BJ (cell line): ENCODE results near the gene SERGEF. TPM values are rescaled to one million over a fixed set of nuclear protein-coding genes. Genes with fewer than 3 reads are reported as not detected.

ENCODE experiments used
- CTCF ChIA-PET: fragments of 350-600 bp; formaldehyde crosslinking; extraction: SDS; loops from one replicate; lab custom pipeline; 2021; ENCODE audit warnings: antibody characterized with exemption, inconsistent platforms; lab: Yijun Ruan, JAX
- POLR2A ChIA-PET: fragments of 300-600 bp; sonication (Branson Sonifier 250); formaldehyde crosslinking; extraction: SDS; loops from one replicate; lab custom pipeline; 2021; ENCODE audit warnings: antibody characterized with exemption; lab: Charles Lee
- DNase-seq: peaks from one replicate; pipeline ENCODE4 v3.0.0-alpha.2; 2011; ENCODE audit warnings: low read depth
- H3K27me3 ChIP-seq: 2 replicates; pipeline ENCODE4 v1.6.0; 2011; ENCODE audit warnings: low read length; ENCODE audit not compliant: control insufficient read depth, insufficient read depth
- H3K36me3 ChIP-seq: 2 replicates; pipeline ENCODE4 v1.5.1; 2011; ENCODE audit warnings: low read length; ENCODE audit not compliant: control insufficient read depth, insufficient read depth
- H3K4me3 ChIP-seq: 2 replicates; pipeline ENCODE4 v1.5.1; 2011; ENCODE audit warnings: low read depth, mild to moderate bottlenecking, control low read depth, low read length
- polyA plus RNA-seq: library from polyadenylated mRNA; depleted of rRNA; stranded (reverse); fragments of >200 nt; gene quantifications from 2 replicates; pipeline ENCODE4 v1.2.3, GENCODE V29; 2011
- TF ChIP-seq, protein P1 (sequence below): IDR thresholded peaks from 2 replicates; pipeline ENCODE4 v1.5.1; 2011; ENCODE audit warnings: low read depth, mild to moderate bottlenecking, control low read depth, inconsistent platforms, low read length, moderate library complexity; ENCODE audit not compliant: insufficient read depth

Gene SERGEF
- polyA plus RNA-seq, 1 experiment = 17.4 TPM

DNA sequence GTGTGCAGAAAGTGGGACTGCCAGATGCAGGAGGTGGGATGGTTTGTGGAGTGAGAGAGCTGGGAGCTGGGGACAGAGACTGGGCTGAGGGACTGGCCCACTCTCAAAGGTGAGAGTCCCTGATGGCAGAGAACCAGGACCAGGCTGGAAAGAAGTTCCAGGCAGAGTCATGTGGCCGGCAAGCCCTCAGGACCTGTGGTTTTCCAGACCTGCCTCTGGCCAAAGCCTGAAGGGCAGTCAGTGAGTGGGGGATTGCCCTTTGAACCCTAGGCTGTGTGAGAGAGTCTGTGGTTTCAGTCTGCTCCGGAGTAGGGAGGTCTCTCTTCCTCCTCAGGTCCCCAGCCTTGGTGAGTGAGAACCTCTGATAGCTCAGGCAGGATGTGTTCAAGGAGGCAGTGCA lies 261.3 kb downstream of the SERGEF start:
- no peak for DNase-seq
- TF ChIP-seq, protein P1, sequence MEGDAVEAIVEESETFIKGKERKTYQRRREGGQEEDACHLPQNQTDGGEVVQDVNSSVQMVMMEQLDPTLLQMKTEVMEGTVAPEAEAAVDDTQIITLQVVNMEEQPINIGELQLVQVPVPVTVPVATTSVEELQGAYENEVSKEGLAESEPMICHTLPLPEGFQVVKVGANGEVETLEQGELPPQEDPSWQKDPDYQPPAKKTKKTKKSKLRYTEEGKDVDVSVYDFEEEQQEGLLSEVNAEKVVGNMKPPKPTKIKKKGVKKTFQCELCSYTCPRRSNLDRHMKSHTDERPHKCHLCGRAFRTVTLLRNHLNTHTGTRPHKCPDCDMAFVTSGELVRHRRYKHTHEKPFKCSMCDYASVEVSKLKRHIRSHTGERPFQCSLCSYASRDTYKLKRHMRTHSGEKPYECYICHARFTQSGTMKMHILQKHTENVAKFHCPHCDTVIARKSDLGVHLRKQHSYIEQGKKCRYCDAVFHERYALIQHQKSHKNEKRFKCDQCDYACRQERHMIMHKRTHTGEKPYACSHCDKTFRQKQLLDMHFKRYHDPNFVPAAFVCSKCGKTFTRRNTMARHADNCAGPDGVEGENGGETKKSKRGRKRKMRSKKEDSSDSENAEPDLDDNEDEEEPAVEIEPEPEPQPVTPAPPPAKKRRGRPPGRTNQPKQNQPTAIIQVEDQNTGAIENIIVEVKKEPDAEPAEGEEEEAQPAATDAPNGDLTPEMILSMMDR = no peak
- ChIA-PET CTCF (interaction anchor here (1.2 to 1.8 kb wide), 5 partner anchors 20 to 368 kb away, joined by 3 to 5 read pairs (median 4); no protein-coding TSS in a partner anchor), POLR2A (no interaction called here)
- H3K27me3 ChIP-seq = peaks cover 1% of the 10 kb centered on the region; the same call in 1 of the 2 replicates
- H3K36me3 ChIP-seq = no peaks in the 10 kb centered on the region
- H3K4me3 ChIP-seq = no peak overlapping the region

DNA sequence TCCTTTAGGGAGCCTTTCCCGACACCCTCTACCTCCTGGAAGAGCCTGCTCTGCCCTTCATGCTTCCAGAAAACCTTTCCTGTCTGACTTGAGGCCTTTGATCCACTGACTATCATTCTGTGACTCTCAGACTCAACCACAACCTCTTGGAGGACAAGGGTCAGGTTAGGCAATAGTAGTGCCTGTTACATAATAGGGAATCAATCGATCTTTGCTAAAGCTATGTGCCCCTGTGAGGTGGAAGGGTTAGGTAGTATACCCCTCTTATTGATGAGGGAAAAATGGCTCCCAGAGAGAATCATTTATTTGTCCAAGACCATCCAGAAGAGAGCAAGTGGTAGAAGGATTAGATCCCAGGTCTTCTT lies 262.1 kb downstream of the SERGEF start:
- peaks cover 1% of the 10 kb centered on the region; the same call in 1 of the 2 replicates for H3K27me3 ChIP-seq
- DNase-seq = no peak
- ChIA-PET POLR2A (no interaction called here), CTCF (interaction anchor here (1.3 to 1.6 kb wide), 2 partner anchors 19 to 240 kb away, joined by 3 to 5 read pairs; no protein-coding TSS in a partner anchor)
- no peaks in the 10 kb centered on the region for H3K36me3 ChIP-seq
- H3K4me3 ChIP-seq = no peak overlapping the region
- TF ChIP-seq, protein P1 = no peak

DNA sequence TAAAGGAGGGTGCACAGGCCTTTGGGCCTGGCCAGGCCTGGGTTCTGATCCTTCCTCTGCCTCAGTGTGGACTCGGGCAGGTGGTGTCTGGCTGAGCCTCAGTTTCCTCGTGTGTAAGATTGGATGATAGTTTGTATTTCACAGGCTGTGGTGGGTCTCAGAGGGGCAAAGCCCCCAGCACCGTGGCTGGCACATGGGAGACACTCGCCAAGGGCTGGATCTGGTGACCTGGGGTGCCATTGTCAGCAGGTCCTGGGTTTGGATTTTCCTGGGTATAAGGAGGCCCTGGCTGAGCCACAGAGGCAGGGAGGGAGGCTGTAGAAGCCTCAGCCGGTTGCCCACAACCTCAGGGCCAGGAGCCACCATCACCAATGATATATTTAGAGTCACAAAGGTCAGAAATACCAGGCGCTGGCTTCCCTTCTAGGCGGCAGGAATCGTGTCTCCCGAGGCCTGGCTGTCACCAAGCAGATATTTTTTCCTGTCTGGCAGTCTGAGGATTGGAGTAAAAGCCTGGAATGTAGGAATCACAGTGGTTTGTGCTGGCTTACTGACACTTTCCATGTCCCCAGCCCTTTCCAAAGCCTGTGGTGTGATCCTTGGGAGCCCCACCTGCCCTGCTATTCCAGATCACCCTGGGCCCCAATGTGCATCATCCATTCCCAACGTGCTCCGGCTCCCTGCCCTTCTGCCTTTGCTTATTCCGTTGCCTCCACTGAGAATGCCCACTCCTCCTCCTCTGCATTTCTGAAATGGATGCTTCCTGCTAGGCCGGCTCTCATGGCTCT lies 262.6 kb downstream of the SERGEF start:
- ChIA-PET CTCF (interaction anchor here (3.3 to 21.3 kb wide), 2 partner anchors 11 to 229 kb away, joined by 17 to 533 read pairs; no protein-coding TSS in a partner anchor), POLR2A (no interaction called here)
- Histone ChIP-seq H3K36me3 (no peaks in the 10 kb centered on the region), H3K4me3 (no peak overlapping the region), H3K27me3 (peaks cover 1% of the 10 kb centered on the region; the same call in 1 of the 2 replicates)
- TF ChIP-seq, protein P1 = no peak
- DNase-seq = no peak

DNA sequence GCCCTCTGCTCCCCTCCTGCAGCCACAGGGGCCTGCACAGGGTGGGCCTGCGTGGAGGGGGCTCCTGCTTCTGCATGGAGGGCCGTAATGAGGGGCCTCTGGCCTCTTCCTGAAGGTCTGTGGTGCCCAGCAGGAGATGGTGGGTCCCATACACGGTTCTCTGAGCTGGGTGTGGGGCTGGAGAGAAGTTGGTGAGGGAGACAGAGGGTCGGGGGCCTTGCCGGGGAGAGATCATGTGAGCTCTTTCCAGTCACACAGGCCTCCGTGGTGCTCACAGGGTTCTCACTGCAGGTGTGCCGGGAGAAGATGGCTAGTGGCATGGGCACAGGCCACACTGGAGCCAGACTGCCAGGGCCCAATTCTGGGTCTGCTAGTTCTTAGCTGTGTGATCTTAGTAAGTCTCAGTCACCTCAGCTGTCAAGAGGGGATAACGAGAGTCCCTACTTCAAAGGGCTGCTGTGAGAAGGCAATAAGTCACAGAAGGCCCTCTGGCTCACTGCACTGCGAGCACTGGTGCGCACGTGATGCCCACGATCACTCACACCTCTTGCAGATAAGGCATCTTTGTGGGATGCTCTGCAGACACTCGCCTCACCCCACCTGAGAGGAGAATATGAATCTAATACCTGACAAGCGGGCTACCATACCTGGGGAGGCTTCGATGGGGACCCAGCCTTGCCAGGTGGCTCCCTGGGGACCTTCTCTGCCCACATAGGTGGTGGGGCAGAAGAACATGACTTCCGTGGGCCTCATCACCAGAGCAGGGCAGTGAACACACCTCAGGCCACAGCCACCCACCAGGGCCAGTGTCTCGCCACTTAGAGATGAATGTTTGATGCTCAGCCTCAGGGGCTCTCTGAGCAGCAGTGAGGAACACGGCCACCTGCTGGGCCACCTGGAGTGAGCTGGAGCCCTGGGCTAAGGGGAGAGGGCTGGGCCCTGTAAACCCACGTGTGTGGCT lies 263.8 kb downstream of the SERGEF start:
- H3K4me3 ChIP-seq = no peak overlapping the region
- no peaks in the 10 kb centered on the region for H3K36me3 ChIP-seq
- TF ChIP-seq, protein P1 = no peak
- POLR2A ChIA-PET = no interaction called here
- H3K27me3 ChIP-seq = peaks cover 1% of the 10 kb centered on the region; the same call in 1 of the 2 replicates
- CTCF ChIA-PET = interaction anchor here (1.8 to 21.3 kb wide), 3 partner anchors 9 to 230 kb away, joined by 6 to 533 read pairs (median 17); no protein-coding TSS in a partner anchor
- DNase-seq = no peak
